Panc1 (cell line): ENCODE data around the gene GPR137B. TPM values are rescaled to one million over a fixed set of nuclear protein-coding genes. Genes with fewer than 3 reads are reported as not detected.

Experiments used
- ATAC-seq: fragments of 200-7000 bp; cut with Tn5 transposase; 2 replicates; pipeline ENCODE4 v1.9.1; 2020; ENCODE audit warnings: mild to moderate bottlenecking, moderate library complexity
- BruUV-seq: library from RNA; stranded (reverse); fragments of 400-500 nt; replicated peaks from 2 replicates; lab custom pipeline; 2021; lab: Mats Ljungman, UMichigan
- CTCF ChIA-PET: fragments of 300-600 bp; sonication (Branson Sonifier 250); formaldehyde crosslinking; loops from one replicate; lab custom pipeline; 2022; ENCODE audit warnings: antibody characterized with exemption; lab: Charles Lee
- POLR2A ChIA-PET: fragments of 300-600 bp; sonication (Branson Sonifier 250); formaldehyde crosslinking; loops from one replicate; lab custom pipeline; 2022; ENCODE audit warnings: antibody characterized with exemption; lab: Charles Lee
- DNase-seq: peaks from one replicate; pipeline ENCODE4 v3.0.0-alpha.2; 2010; ENCODE audit warnings: low read depth, low spot score
- H3K27ac ChIP-seq: 2 replicates; pipeline ENCODE4 v1.5.1; 2011; ENCODE audit warnings: mild to moderate bottlenecking, low read length, inconsistent platforms
- H3K27me3 ChIP-seq: fragments of 200-500 bp; sonication (Bioruptor generic); 2 replicates; pipeline ENCODE4 v1.6.0; 2014; ENCODE audit warnings: low read length, inconsistent platforms; ENCODE audit not compliant: control insufficient read depth, insufficient read depth
- H3K36me3 ChIP-seq: fragments of 200-500 bp; sonication (Bioruptor generic); 2 replicates; pipeline ENCODE4 v1.5.1; 2014; ENCODE audit warnings: inconsistent platforms, mild to moderate bottlenecking, low read length, moderate library complexity; ENCODE audit not compliant: control insufficient read depth, insufficient read depth
- H3K4me1 ChIP-seq: 2 replicates; pipeline ENCODE4 v1.5.1; 2011; ENCODE audit warnings: inconsistent platforms, mild to moderate bottlenecking, low read length, moderate library complexity; ENCODE audit not compliant: control insufficient read depth, insufficient read depth
- H3K4me3 ChIP-seq, 2 experiments: 2 replicates each; pipeline ENCODE4 v1.5.1; 2011 to 2012; ENCODE audit warnings: low read depth in 2 of 2, low read length in 2 of 2, mild to moderate bottlenecking in 2 of 2, inconsistent platforms in 1 of 2, moderate library complexity in 1 of 2
- H3K9me3 ChIP-seq: fragments of 200-500 bp; sonication (Bioruptor generic); 2 replicates; pipeline ENCODE4 v1.5.1; 2014; ENCODE audit warnings: low read depth, mild to moderate bottlenecking, inconsistent platforms, low read length, moderate library complexity; ENCODE audit not compliant: control insufficient read depth, insufficient read depth
- POLR2AphosphoS5 ChIP-seq: IDR thresholded peaks from 2 replicates; pipeline ENCODE4 v1.6.1; 2012; ENCODE audit warnings: mild to moderate bottlenecking, low read depth, low read length, moderate library complexity
- SIN3A ChIP-seq: IDR thresholded peaks from 2 replicates; pipeline ENCODE4 v1.6.1; 2012; ENCODE audit warnings: low read depth, mild to moderate bottlenecking, low read length, moderate library complexity, borderline replicate concordance; ENCODE audit not compliant: insufficient read depth
- TCF7L2 ChIP-seq: IDR thresholded peaks from 2 replicates; pipeline ENCODE4 v1.6.1; 2011; ENCODE audit warnings: mild to moderate bottlenecking, low read depth, low read length, inconsistent platforms
- in situ Hi-C: cut with HindIII; loops from 2 replicates; pipeline ENCODE4 v1.10.0; 2016; ENCODE audit warnings: low sequenced_read_pairs, low pct_unique_long_range_greater_than_20kb
- intact Hi-C: fragments of 100-400 bp; cut with micrococcal nuclease; formaldehyde crosslinking; loops from one replicate; pipeline ENCODE4 v1.10.0; 2022; ENCODE audit not compliant: unreplicated experiment
- total RNA-seq: library from RNA; stranded (reverse); gene quantifications from one replicate; pipeline ENCODE4 v1.2.1, GENCODE V29; 2021; ENCODE audit not compliant: unreplicated experiment
- TF ChIP-seq, protein P1 (sequence below): fragments of 450-650 bp; IDR thresholded peaks from 2 replicates; pipeline ENCODE4 v1.5.1; 2017; ENCODE audit warnings: mild to moderate bottlenecking
- TF ChIP-seq, protein P2 (sequence below), 2 experiments: IDR thresholded peaks; 2 replicates each; pipeline ENCODE4 v1.6.1; 2011 to 2012; ENCODE audit warnings: low read depth in 2 of 2, control low read depth in 1 of 2, low read length in 1 of 2, mild to moderate bottlenecking in 1 of 2, moderate library complexity in 1 of 2; ENCODE audit not compliant: insufficient read depth in 1 of 2

GPR137B gene
- total RNA-seq, 1 experiment from 2014 or later, result 25.3 TPM

DNA sequence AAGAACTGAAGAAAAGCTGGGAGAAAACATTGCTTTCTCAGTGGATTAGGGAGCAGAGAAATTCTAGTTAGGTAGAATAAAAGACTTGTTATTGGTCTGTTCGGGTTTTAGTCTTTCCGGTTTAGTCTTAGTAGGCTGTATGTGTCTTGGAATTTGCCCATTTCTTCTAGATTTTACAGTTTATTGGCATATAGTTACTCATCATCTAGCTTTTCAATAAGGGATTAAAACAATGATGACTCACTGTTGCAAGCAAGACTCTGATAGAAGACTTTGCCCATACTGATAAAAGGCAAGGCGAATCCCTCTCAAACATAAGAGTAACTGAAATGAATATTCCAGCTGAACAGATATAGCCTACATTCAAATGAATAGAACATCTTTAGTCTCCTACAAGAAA, 62.3 kb downstream of the GPR137B start:
- ATAC-seq (no peak), DNase-seq (no peak)
- no TSS peak for BruUV-seq
- no peaks in the 10 kb centered on the region for H3K36me3 ChIP-seq
- ChIA-PET CTCF (no interaction called here), POLR2A (no interaction called here)
- TF ChIP-seq POLR2AphosphoS5, result no peak
- TF ChIP-seq SIN3A, result no peak
- TF ChIP-seq, protein P1, sequence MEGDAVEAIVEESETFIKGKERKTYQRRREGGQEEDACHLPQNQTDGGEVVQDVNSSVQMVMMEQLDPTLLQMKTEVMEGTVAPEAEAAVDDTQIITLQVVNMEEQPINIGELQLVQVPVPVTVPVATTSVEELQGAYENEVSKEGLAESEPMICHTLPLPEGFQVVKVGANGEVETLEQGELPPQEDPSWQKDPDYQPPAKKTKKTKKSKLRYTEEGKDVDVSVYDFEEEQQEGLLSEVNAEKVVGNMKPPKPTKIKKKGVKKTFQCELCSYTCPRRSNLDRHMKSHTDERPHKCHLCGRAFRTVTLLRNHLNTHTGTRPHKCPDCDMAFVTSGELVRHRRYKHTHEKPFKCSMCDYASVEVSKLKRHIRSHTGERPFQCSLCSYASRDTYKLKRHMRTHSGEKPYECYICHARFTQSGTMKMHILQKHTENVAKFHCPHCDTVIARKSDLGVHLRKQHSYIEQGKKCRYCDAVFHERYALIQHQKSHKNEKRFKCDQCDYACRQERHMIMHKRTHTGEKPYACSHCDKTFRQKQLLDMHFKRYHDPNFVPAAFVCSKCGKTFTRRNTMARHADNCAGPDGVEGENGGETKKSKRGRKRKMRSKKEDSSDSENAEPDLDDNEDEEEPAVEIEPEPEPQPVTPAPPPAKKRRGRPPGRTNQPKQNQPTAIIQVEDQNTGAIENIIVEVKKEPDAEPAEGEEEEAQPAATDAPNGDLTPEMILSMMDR, result no peak
- no peak for TF ChIP-seq TCF7L2
- TF ChIP-seq, protein P2, sequence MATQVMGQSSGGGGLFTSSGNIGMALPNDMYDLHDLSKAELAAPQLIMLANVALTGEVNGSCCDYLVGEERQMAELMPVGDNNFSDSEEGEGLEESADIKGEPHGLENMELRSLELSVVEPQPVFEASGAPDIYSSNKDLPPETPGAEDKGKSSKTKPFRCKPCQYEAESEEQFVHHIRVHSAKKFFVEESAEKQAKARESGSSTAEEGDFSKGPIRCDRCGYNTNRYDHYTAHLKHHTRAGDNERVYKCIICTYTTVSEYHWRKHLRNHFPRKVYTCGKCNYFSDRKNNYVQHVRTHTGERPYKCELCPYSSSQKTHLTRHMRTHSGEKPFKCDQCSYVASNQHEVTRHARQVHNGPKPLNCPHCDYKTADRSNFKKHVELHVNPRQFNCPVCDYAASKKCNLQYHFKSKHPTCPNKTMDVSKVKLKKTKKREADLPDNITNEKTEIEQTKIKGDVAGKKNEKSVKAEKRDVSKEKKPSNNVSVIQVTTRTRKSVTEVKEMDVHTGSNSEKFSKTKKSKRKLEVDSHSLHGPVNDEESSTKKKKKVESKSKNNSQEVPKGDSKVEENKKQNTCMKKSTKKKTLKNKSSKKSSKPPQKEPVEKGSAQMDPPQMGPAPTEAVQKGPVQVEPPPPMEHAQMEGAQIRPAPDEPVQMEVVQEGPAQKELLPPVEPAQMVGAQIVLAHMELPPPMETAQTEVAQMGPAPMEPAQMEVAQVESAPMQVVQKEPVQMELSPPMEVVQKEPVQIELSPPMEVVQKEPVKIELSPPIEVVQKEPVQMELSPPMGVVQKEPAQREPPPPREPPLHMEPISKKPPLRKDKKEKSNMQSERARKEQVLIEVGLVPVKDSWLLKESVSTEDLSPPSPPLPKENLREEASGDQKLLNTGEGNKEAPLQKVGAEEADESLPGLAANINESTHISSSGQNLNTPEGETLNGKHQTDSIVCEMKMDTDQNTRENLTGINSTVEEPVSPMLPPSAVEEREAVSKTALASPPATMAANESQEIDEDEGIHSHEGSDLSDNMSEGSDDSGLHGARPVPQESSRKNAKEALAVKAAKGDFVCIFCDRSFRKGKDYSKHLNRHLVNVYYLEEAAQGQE (IDR thresholded peaks at IDR 0.05; ENCODE audit: insufficient read depth in 1 of 2, low read depth in 2 of 2, low read length in 1 of 2), result no peak
- in situ Hi-C loops (no loop called here), intact Hi-C loops (no loop called here)
- H3K9me3 ChIP-seq, result no peaks in the 10 kb centered on the region
- no peak overlapping the region for H3K4me3 ChIP-seq
- H3K27ac ChIP-seq, result no peak overlapping the region
- no peaks in the 10 kb centered on the region for H3K27me3 ChIP-seq
- H3K4me1 ChIP-seq, result peaks cover 6% of the 10 kb centered on the region

DNA sequence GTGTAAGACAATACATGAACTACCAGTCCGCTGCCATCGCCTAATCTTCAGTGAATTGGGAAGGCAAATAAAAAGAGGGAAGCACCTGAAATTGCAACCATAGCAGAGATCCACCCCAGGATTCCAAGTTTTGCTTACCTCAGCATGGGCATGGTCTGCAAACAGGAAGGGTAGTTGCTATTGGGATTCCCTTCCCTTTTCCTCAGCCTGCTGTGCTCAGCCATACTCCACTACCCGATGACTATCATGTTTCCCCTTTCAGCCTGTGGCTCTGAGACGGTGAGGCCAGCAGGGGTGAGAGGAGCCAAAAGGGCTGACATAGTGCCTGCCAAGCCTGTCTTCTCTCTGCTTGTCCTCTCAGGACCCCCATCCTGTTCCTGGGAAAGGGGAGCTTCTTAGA, 64.2 kb downstream of the GPR137B start:
- intact Hi-C loops (no loop called here), in situ Hi-C loops (no loop called here)
- Histone ChIP-seq H3K36me3 (no peaks in the 10 kb centered on the region), H3K4me3 (no peak overlapping the region), H3K4me1 (peaks cover 6% of the 10 kb centered on the region), H3K9me3 (no peaks in the 10 kb centered on the region), H3K27me3 (no peaks in the 10 kb centered on the region), H3K27ac (no peak overlapping the region)
- ATAC-seq, result no peak; the same call in 1 of the 2 replicates
- no peak for DNase-seq
- no TSS peak for BruUV-seq
- TF ChIP-seq TCF7L2, result no peak
- no peak for TF ChIP-seq SIN3A
- TF ChIP-seq, protein P2 (IDR thresholded peaks at IDR 0.05; ENCODE audit: insufficient read depth in 1 of 2, low read depth in 2 of 2, low read length in 1 of 2), result no peak
- TF ChIP-seq, protein P1, result no peak
- TF ChIP-seq POLR2AphosphoS5, result no peak
- CTCF ChIA-PET, result no interaction called here
- POLR2A ChIA-PET, result no interaction called here
